ENCODE results near the gene C16orf87. TPM values are rescaled to one million over a fixed set of nuclear protein-coding genes. Genes with fewer than 3 reads are reported as not detected.

The C16orf87 gene
- total RNA-seq, 2 experiments from 2014 or later: 7.5 to 8.4 TPM

DNA sequence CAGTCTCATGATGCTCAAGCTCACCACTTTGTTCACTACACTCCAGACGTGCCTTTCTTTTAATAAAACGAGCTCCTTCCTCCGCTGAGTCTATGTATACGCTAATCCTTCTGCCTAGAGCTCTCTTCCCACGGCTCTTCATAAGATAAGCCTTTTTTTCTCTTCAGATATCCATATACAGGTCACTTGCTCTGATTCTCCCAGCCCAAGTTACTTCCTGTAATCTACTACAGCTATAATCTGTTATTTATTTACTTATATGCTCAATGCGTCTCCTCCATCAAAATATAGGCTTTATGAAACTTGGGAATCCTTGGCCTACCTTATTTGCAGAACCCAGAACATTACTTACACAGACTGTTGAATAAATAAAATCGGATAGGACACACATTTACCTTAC lies 17.4 kb downstream of the C16orf87 start:
- POLR2A ChIA-PET: no interaction called here

DNA sequence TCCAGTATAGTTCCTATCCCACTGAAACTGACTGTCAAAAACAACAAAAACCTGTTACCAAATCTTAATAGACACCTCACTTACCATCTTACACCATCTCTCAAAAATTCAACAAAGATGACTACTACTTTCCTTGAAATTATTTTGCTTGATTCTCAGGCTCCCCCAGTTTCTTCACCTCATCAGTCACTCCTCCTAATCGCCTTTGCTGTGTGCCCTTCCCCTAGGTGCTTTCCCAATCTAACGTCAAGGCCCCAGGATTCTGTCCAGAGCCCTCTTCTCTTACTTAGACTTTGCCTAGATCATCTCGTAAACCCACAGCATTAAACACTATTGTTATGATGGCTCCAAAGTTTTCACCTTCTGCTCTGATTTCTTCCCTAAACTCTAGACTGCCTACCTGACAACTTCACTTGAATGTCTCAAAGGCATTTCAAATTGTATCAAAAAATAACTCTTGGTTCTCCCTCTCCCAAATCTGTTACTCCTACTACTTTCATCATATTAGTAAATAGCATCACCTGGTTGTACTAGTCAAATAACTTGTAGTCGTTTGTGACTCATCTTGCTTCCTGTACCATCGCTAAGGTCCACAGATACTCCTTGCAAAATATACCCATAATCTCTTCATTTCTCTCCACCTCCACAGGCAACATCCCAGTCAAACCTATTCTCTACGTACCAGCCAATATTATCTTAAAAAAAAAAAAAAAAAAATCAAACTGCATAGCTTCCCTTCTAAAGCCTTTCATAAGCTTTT lies 18.0 kb downstream of the C16orf87 start:
- no peak overlapping the region for H3K4me3 Mint-ChIP-seq
- H3K4me1 Mint-ChIP-seq (ENCODE audit: low read depth): peaks cover 17% of the 10 kb centered on the region
- CTCF ChIA-PET: interaction anchor here (1.2 kb wide), 2 partner anchors 12 to 16 kb away, joined by 4 to 8 read pairs; no protein-coding TSS in a partner anchor
- H3K9me3 Mint-ChIP-seq (ENCODE audit: insufficient read depth): peaks cover 6% of the 10 kb centered on the region
- no peak overlapping the region for H3K27ac Mint-ChIP-seq
- POLR2A ChIA-PET: no interaction called here
- peaks cover 28% of the 10 kb centered on the region for H3K36me3 Mint-ChIP-seq (ENCODE audit: low read depth)
- no peaks in the 10 kb centered on the region for H3K27me3 Mint-ChIP-seq (ENCODE audit: low read depth)
- DNase-seq (no peak), ATAC-seq (no peak)

More for the DNA sequence above, 17.4 kb downstream of the C16orf87 start:
- H3K27ac Mint-ChIP-seq: no peak overlapping the region
- H3K4me1 Mint-ChIP-seq (ENCODE audit: low read depth): peaks cover 16% of the 10 kb centered on the region
- H3K9me3 Mint-ChIP-seq (ENCODE audit: insufficient read depth): peaks cover 6% of the 10 kb centered on the region
- CTCF ChIA-PET: interaction anchor here (1.1 to 1.2 kb wide), 3 partner anchors 13 to 140 kb away, joined by 3 to 8 read pairs (median 4); no protein-coding TSS in a partner anchor
- ATAC-seq (no peak), DNase-seq (no peak)
- peaks cover 27% of the 10 kb centered on the region for H3K36me3 Mint-ChIP-seq (ENCODE audit: low read depth)
- no peak overlapping the region for H3K4me3 Mint-ChIP-seq
- no peaks in the 10 kb centered on the region for H3K27me3 Mint-ChIP-seq (ENCODE audit: low read depth)

DNA sequence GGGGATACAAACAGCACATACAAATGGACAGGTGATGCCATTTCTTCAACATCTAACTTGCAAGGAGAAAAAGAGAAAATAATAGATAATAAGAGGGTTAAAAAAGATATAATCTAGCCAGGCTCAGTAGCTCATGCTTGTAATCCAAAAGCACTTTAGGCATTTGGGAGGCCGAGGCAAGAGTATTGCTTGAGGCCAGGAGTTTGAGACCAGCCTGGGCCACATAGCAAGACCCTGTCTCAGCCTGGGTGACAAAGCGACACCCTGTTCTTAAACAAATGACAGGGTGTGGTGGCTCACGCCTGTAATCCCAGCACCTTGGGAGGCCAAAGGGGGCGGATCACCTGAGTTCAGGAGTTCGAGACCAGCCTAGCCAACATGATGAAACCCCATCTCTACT lies 19.3 kb downstream of the C16orf87 start:
- Mint-ChIP-seq H3K27me3 (ENCODE audit: low read depth) (no peaks in the 10 kb centered on the region), H3K36me3 (ENCODE audit: low read depth) (peaks cover 30% of the 10 kb centered on the region), H3K4me3 (no peak overlapping the region), H3K9me3 (ENCODE audit: insufficient read depth) (peaks cover 6% of the 10 kb centered on the region), H3K27ac (no peak overlapping the region), H3K4me1 (ENCODE audit: low read depth) (peaks cover 19% of the 10 kb centered on the region)
- ChIA-PET CTCF (no interaction called here), POLR2A (no interaction called here)
- DNase-seq (no peak), ATAC-seq (no peak)

DNA sequence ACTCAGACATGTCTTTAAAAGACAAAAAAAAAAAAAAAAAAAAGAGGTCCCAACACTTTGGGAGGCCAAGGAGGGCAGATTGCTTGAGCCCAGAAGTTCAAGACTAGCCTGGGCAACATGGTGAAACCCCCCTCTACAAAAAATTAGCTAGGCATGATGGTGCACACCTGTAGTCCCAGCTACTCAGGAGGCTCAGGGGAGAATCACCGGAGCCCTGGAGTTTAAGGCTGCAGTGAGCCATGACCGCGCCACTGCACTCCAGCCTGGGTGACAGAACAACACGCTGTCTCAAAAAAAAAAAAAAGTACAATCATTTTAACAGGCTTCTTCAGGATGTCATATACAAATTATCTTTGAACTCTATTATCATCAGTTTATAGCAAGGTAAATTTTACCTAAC lies 22.0 kb downstream of the C16orf87 start:
- ATAC-seq: no peak
- Mint-ChIP-seq H3K9me3 (ENCODE audit: insufficient read depth) (peaks cover 6% of the 10 kb centered on the region), H3K27ac (no peak overlapping the region), H3K36me3 (ENCODE audit: low read depth) (peaks cover 21% of the 10 kb centered on the region), H3K4me3 (no peak overlapping the region), H3K27me3 (ENCODE audit: low read depth) (no peaks in the 10 kb centered on the region), H3K4me1 (ENCODE audit: low read depth) (peaks cover 7% of the 10 kb centered on the region)
- no peak for DNase-seq
- CTCF ChIA-PET: no interaction called here
- POLR2A ChIA-PET: interaction anchor here (0.6 kb wide), 1 partner anchor 113 kb away, joined by 3 read pairs; no protein-coding TSS in a partner anchor

DNA sequence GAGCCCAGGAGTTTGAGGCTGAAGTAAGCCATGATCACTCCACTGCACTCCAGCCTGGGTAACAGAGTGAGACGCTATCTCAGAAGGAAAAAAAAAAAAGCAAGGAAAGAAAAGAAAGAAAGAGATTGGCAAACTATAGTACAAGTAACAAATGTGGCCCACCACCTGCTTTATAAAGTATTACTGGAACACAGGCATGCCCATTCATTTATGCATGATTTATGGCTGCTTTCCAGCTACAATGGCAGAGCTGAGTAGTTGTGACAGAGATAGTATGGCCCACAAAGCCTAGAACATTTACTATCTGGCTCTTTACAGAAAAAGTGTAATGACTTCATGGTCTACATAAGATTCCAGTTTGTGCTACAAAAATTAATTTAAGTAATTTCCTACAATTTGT lies 23.6 kb downstream of the C16orf87 start:
- H3K4me3 Mint-ChIP-seq: no peak overlapping the region
- POLR2A ChIA-PET: no interaction called here
- H3K4me1 Mint-ChIP-seq (ENCODE audit: low read depth): peaks cover 10% of the 10 kb centered on the region
- no peak overlapping the region for H3K27ac Mint-ChIP-seq
- CTCF ChIA-PET: interaction anchor here (1.0 to 3.0 kb wide), 3 partner anchors 9 to 133 kb away, joined by 3 to 10 read pairs (median 4); no protein-coding TSS in a partner anchor
- ATAC-seq: no peak
- H3K27me3 Mint-ChIP-seq (ENCODE audit: low read depth): no peaks in the 10 kb centered on the region
- peaks cover 22% of the 10 kb centered on the region for H3K36me3 Mint-ChIP-seq (ENCODE audit: low read depth)
- no peaks in the 10 kb centered on the region for H3K9me3 Mint-ChIP-seq (ENCODE audit: insufficient read depth)
- no peak for DNase-seq

DNA sequence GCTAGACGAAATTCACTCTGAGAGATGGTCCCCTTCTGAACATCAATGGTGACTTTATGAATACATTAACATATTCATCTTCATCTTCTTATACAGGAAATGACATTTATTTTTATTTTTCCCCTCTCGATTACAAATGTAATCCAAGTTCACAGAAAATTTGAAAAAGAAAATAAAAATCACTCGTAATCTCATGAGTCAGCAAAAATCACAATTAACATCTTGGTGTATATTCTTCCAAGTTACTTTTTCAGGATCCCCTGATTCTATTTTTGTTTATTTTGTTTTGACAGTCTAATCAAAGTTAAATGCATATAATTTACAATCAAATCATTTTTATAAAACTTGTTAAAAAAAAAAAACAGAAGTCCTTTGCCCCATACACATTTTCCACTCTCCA lies 27.6 kb downstream of the C16orf87 start:
- Mint-ChIP-seq H3K4me1 (ENCODE audit: low read depth) (peaks cover 10% of the 10 kb centered on the region), H3K36me3 (ENCODE audit: low read depth) (peaks cover 24% of the 10 kb centered on the region), H3K4me3 (no peak overlapping the region), H3K27me3 (ENCODE audit: low read depth) (no peaks in the 10 kb centered on the region), H3K27ac (peak overlapping the region; percentile 22), H3K9me3 (ENCODE audit: insufficient read depth) (no peaks in the 10 kb centered on the region)
- ChIA-PET POLR2A (no interaction called here), CTCF (interaction anchor here (0.7 kb wide), 1 partner anchor 10 kb away, joined by 3 read pairs; no protein-coding TSS in a partner anchor)
- no peak for DNase-seq
- ATAC-seq: no peak

DNA sequence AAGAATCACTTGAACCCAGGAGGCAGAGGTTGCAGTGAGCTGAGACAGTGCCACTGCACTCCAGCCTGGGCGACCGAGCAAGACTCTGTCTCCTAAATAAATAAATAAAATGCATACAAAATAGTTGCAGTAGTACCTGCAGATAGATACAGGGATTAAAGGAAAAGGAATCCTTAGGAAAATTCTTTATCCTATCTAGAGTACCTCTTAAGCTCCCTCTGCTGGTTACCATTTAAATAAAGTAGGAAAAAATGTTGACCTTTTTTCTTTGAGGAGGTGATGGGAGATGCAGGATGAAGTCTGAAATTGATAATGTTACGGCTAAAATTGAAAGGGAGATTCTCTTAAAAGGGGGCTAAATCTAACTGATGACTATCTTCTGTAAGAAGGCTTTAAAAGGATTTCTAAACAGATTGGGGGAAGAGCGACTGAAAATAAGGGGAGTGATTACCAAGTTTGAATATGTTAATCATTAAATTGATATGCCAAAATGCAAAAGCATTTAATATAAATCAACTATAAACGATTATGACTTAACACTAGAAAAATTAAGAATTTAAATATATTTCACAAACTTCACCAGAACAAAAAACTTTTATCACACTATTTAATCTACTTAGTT lies 29.4 kb downstream of the C16orf87 start:
- DNase-seq: no peak
- Mint-ChIP-seq H3K27ac (no peak overlapping the region), H3K27me3 (ENCODE audit: low read depth) (no peaks in the 10 kb centered on the region), H3K36me3 (ENCODE audit: low read depth) (peaks cover 21% of the 10 kb centered on the region), H3K9me3 (ENCODE audit: insufficient read depth) (no peaks in the 10 kb centered on the region), H3K4me1 (ENCODE audit: low read depth) (peaks cover 7% of the 10 kb centered on the region), H3K4me3 (no peak overlapping the region)
- POLR2A ChIA-PET: no interaction called here
- ATAC-seq: no peak
- CTCF ChIA-PET: interaction anchor here (0.7 to 1.9 kb wide), 6 partner anchors 12 to 128 kb away, joined by 3 to 8 read pairs (median 4); no protein-coding TSS in a partner anchor

DNA sequence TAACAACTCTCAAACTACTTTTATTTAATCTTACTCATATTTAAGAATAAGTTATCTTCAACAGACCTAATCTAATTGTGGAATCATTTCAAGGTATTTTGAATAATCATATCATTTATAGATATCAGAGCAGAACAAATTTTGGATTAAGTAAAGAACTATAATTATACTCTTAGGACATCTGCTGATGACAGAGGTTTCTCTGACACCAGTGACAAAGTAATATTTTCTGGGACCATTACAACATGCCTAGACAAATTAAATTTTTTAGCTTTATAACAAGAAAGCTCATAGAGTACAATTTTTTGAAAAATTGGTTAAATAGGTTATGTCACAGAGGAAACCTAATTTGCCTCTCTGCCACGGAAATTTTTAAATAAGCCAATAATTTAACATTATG lies 30.5 kb downstream of the C16orf87 start:
- ChIA-PET CTCF (interaction anchor here (0.7 to 1.9 kb wide), 6 partner anchors 11 to 1830 kb away, joined by 3 to 8 read pairs (median 4); no protein-coding TSS in a partner anchor), POLR2A (no interaction called here)
- Mint-ChIP-seq H3K27ac (no peak overlapping the region), H3K27me3 (ENCODE audit: low read depth) (no peaks in the 10 kb centered on the region), H3K4me1 (ENCODE audit: low read depth) (peaks cover 7% of the 10 kb centered on the region), H3K4me3 (no peak overlapping the region), H3K36me3 (ENCODE audit: low read depth) (peaks cover 22% of the 10 kb centered on the region), H3K9me3 (ENCODE audit: insufficient read depth) (peaks cover 2% of the 10 kb centered on the region)
- DNase-seq: no peak
- ATAC-seq: no peak

DNA sequence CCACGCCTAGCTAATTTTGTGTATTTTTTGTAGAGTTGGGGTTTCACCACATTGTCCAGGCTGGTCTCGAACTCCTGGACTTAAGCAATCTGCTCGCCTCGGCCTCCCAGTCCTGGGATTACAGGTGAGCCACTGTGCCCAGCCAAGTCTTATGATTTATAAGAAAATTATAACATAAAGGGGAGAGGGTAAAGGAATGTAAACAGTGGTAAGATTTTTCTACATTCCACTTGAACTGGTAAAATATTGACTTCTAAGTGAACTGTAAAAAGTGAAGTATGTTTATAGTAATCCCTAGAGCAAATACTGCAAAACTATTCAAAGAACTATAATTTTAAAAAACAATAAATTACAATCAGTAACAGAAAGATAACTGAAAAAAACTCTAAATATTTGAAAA lies 33.5 kb downstream of the C16orf87 start:
- no peak overlapping the region for H3K27ac Mint-ChIP-seq
- POLR2A ChIA-PET: no interaction called here
- ATAC-seq (no peak), DNase-seq (no peak)
- H3K9me3 Mint-ChIP-seq (ENCODE audit: insufficient read depth): peaks cover 19% of the 10 kb centered on the region
- no peaks in the 10 kb centered on the region for H3K27me3 Mint-ChIP-seq (ENCODE audit: low read depth)
- no peaks in the 10 kb centered on the region for H3K4me1 Mint-ChIP-seq (ENCODE audit: low read depth)
- H3K36me3 Mint-ChIP-seq (ENCODE audit: low read depth): peaks cover 27% of the 10 kb centered on the region
- no peak overlapping the region for H3K4me3 Mint-ChIP-seq
- CTCF ChIA-PET: interaction anchor here (1.5 kb wide), 1 partner anchor 10 kb away, joined by 4 read pairs; no protein-coding TSS in a partner anchor

DNA sequence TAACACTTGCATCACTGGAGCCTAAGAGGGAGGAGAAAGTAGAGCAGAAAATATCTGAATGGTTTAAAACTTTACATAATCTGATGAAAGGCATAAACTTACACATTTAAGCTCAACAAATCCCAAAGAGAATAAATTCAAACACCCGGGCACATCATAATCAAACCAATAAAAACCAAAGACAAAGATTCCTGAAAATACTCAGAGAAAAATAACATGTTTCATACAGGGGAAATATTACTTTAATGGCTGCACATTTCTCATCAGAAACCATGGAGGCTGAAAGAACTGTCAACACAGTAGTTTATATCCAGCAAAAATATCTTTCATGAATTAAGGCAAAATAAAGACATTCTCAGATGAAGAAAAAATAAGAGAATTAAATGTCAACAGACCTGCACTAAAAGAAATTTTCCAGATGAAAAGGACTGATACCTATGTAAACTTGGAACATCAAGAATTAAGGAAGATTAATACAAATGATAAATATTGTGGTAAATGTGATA lies 34.2 kb downstream of the C16orf87 start:
- Mint-ChIP-seq H3K27me3 (ENCODE audit: low read depth) (no peaks in the 10 kb centered on the region), H3K36me3 (ENCODE audit: low read depth) (peaks cover 26% of the 10 kb centered on the region), H3K27ac (no peak overlapping the region), H3K9me3 (ENCODE audit: insufficient read depth) (peaks cover 22% of the 10 kb centered on the region), H3K4me3 (no peak overlapping the region), H3K4me1 (ENCODE audit: low read depth) (no peaks in the 10 kb centered on the region)
- no peak for ATAC-seq
- POLR2A ChIA-PET: no interaction called here
- CTCF ChIA-PET: no interaction called here
- no peak for DNase-seq

DNA sequence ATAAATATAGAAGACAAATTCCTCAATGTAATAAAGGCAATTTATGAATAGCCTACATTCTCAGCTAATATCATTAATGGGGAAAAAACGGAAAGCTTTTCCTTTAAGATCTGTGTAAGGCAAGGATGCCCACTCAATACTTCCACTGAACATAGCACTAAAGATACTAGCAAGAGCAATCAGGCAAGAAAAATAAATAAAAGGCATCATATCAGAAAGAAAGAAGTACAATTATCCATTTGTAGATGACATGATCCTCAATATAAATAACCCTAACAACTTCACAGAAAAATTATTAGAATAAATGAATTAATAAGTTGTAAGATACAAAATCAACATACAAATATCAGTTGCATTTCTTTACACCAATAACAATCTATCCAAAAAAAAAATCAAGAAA lies 37.1 kb downstream of the C16orf87 start:
- no peak overlapping the region for H3K4me3 Mint-ChIP-seq
- no peaks in the 10 kb centered on the region for H3K27me3 Mint-ChIP-seq (ENCODE audit: low read depth)
- DNase-seq (no peak), ATAC-seq (no peak)
- H3K36me3 Mint-ChIP-seq (ENCODE audit: low read depth): peaks cover 28% of the 10 kb centered on the region
- CTCF ChIA-PET: interaction anchor here (1.5 kb wide), 1 partner anchor 9 kb away, joined by 3 read pairs; no protein-coding TSS in a partner anchor
- H3K4me1 Mint-ChIP-seq (ENCODE audit: low read depth): peaks cover 17% of the 10 kb centered on the region
- peaks cover 22% of the 10 kb centered on the region for H3K9me3 Mint-ChIP-seq (ENCODE audit: insufficient read depth)
- H3K27ac Mint-ChIP-seq: no peak overlapping the region
- POLR2A ChIA-PET: no interaction called here

Measured in activated CD8-positive, alpha-beta T cell treated with anti-CD3 and anti-CD28 coated beads, Interleukin-2, amount 10 ng/mL, durations not matched to agents 7 days and 5 days (primary cell).